Panc1 (cell line): ENCODE data around the gene DPM1. TPM values are rescaled to one million over a fixed set of nuclear protein-coding genes. Genes with fewer than 3 reads are reported as not detected.

Experiments used
- ATAC-seq: fragments of 200-7000 bp; cut with Tn5 transposase; 2 replicates; pipeline ENCODE4 v1.9.1; 2020; ENCODE audit warnings: mild to moderate bottlenecking, moderate library complexity
- BruUV-seq: library from RNA; stranded (reverse); fragments of 400-500 nt; replicated peaks from 2 replicates; lab custom pipeline; 2021; lab: Mats Ljungman, UMichigan
- CTCF ChIA-PET: fragments of 300-600 bp; sonication (Branson Sonifier 250); formaldehyde crosslinking; loops from one replicate; lab custom pipeline; 2022; ENCODE audit warnings: antibody characterized with exemption; lab: Charles Lee
- POLR2A ChIA-PET: fragments of 300-600 bp; sonication (Branson Sonifier 250); formaldehyde crosslinking; loops from one replicate; lab custom pipeline; 2022; ENCODE audit warnings: antibody characterized with exemption; lab: Charles Lee
- DNase-seq: peaks from one replicate; pipeline ENCODE4 v3.0.0-alpha.2; 2010; ENCODE audit warnings: low read depth, low spot score
- H3K27ac ChIP-seq: 2 replicates; pipeline ENCODE4 v1.5.1; 2011; ENCODE audit warnings: mild to moderate bottlenecking, low read length, inconsistent platforms
- H3K27me3 ChIP-seq: fragments of 200-500 bp; sonication (Bioruptor generic); 2 replicates; pipeline ENCODE4 v1.6.0; 2014; ENCODE audit warnings: low read length, inconsistent platforms; ENCODE audit not compliant: control insufficient read depth, insufficient read depth
- H3K36me3 ChIP-seq: fragments of 200-500 bp; sonication (Bioruptor generic); 2 replicates; pipeline ENCODE4 v1.5.1; 2014; ENCODE audit warnings: inconsistent platforms, mild to moderate bottlenecking, low read length, moderate library complexity; ENCODE audit not compliant: control insufficient read depth, insufficient read depth
- H3K4me1 ChIP-seq: 2 replicates; pipeline ENCODE4 v1.5.1; 2011; ENCODE audit warnings: inconsistent platforms, mild to moderate bottlenecking, low read length, moderate library complexity; ENCODE audit not compliant: control insufficient read depth, insufficient read depth
- H3K4me3 ChIP-seq, 2 experiments: 2 replicates each; pipeline ENCODE4 v1.5.1; 2011 to 2012; ENCODE audit warnings: low read depth in 2 of 2, low read length in 2 of 2, mild to moderate bottlenecking in 2 of 2, inconsistent platforms in 1 of 2, moderate library complexity in 1 of 2
- H3K9me3 ChIP-seq: fragments of 200-500 bp; sonication (Bioruptor generic); 2 replicates; pipeline ENCODE4 v1.5.1; 2014; ENCODE audit warnings: low read depth, mild to moderate bottlenecking, inconsistent platforms, low read length, moderate library complexity; ENCODE audit not compliant: control insufficient read depth, insufficient read depth
- CTCF ChIP-seq: fragments of 450-650 bp; IDR thresholded peaks from 2 replicates; pipeline ENCODE4 v1.5.1; 2017; ENCODE audit warnings: mild to moderate bottlenecking
- POLR2AphosphoS5 ChIP-seq: IDR thresholded peaks from 2 replicates; pipeline ENCODE4 v1.6.1; 2012; ENCODE audit warnings: mild to moderate bottlenecking, low read depth, low read length, moderate library complexity
- REST ChIP-seq, 2 experiments: IDR thresholded peaks; 2 replicates each; pipeline ENCODE4 v1.6.1; 2011 to 2012; ENCODE audit warnings: low read depth in 2 of 2, control low read depth in 1 of 2, low read length in 1 of 2, mild to moderate bottlenecking in 1 of 2, moderate library complexity in 1 of 2; ENCODE audit not compliant: insufficient read depth in 1 of 2
- SIN3A ChIP-seq: IDR thresholded peaks from 2 replicates; pipeline ENCODE4 v1.6.1; 2012; ENCODE audit warnings: low read depth, mild to moderate bottlenecking, low read length, moderate library complexity, borderline replicate concordance; ENCODE audit not compliant: insufficient read depth
- TCF7L2 ChIP-seq: IDR thresholded peaks from 2 replicates; pipeline ENCODE4 v1.6.1; 2011; ENCODE audit warnings: mild to moderate bottlenecking, low read depth, low read length, inconsistent platforms
- in situ Hi-C: cut with HindIII; loops from 2 replicates; pipeline ENCODE4 v1.10.0; 2016; ENCODE audit warnings: low sequenced_read_pairs, low pct_unique_long_range_greater_than_20kb
- intact Hi-C: fragments of 100-400 bp; cut with micrococcal nuclease; formaldehyde crosslinking; loops from one replicate; pipeline ENCODE4 v1.10.0; 2022; ENCODE audit not compliant: unreplicated experiment
- total RNA-seq: library from RNA; stranded (reverse); gene quantifications from one replicate; pipeline ENCODE4 v1.2.1, GENCODE V29; 2021; ENCODE audit not compliant: unreplicated experiment

The DPM1 gene
- total RNA-seq, 1 experiment from 2014 or later, result 50.2 TPM

GRCh38 chr20:50933589-50933988 is 24.7 kb downstream of the DPM1 start:
- in situ Hi-C loops, result no loop called here
- CTCF ChIA-PET, result interaction anchor here (0.6 to 1.0 kb wide), 2 partner anchors 14 to 73 kb away, joined by 5 to 9 read pairs; no protein-coding TSS in a partner anchor

GRCh38 chr20:50932691-50933280 is 25.5 kb downstream of the DPM1 start:
- ChIA-PET POLR2A (interaction anchor here (0.6 to 0.8 kb wide), 3 partner anchors 25 to 183 kb away, joined by 3 to 6 read pairs (median 3); partner anchors contain the start of gene DPM1), CTCF (interaction anchor here (0.7 to 1.1 kb wide), 3 partner anchors 13 to 140 kb away, joined by 3 to 5 read pairs (median 5); no protein-coding TSS in a partner anchor)
- peak overlapping the region; percentile 95 for H3K27ac ChIP-seq
- in situ Hi-C loops (no loop called here), intact Hi-C loops (loop anchor here (5.0 kb wide), 1 partner anchor 140 kb away; no protein-coding TSS in a partner anchor)
- ATAC-seq (no peak), DNase-seq (no peak)
- H3K4me1 ChIP-seq, result peaks cover 22% of the 10 kb centered on the region
- no peaks in the 10 kb centered on the region for H3K9me3 ChIP-seq
- H3K27me3 ChIP-seq, result no peaks in the 10 kb centered on the region
- no TSS peak for BruUV-seq
- peaks cover 48% of the 10 kb centered on the region for H3K36me3 ChIP-seq
- H3K4me3 ChIP-seq, result no peak overlapping the region
- no peak for TF ChIP-seq TCF7L2
- no peak for TF ChIP-seq POLR2AphosphoS5
- no peak for TF ChIP-seq CTCF
- TF ChIP-seq REST (IDR thresholded peaks at IDR 0.05; ENCODE audit: insufficient read depth in 1 of 2, low read depth in 2 of 2, low read length in 1 of 2), result no peak

More at GRCh38 chr20:50933589-50933988, 24.7 kb downstream of the DPM1 start:
- intact Hi-C loops, result loop anchor here (5.0 kb wide), 1 partner anchor 141 kb away; no protein-coding TSS in a partner anchor
- BruUV-seq, result no TSS peak
- H3K27me3 ChIP-seq, result no peaks in the 10 kb centered on the region
- DNase-seq (no peak), ATAC-seq (no peak)
- no peaks in the 10 kb centered on the region for H3K9me3 ChIP-seq
- H3K27ac ChIP-seq, result no peak overlapping the region
- H3K4me3 ChIP-seq, result no peak overlapping the region
- TF ChIP-seq REST (IDR thresholded peaks at IDR 0.05; ENCODE audit: insufficient read depth in 1 of 2, low read depth in 2 of 2, low read length in 1 of 2) (no peak), SIN3A (no peak), TCF7L2 (no peak), CTCF (no peak), POLR2AphosphoS5 (no peak)
- peaks cover 16% of the 10 kb centered on the region for H3K4me1 ChIP-seq
- H3K36me3 ChIP-seq, result peaks cover 40% of the 10 kb centered on the region
- POLR2A ChIA-PET, result interaction anchor here (0.8 kb wide), 1 partner anchor 25 kb away, joined by 3 read pairs; the partner anchor contains the start of gene DPM1
